GM21526 (cell line): ENCODE results near the gene ELOVL6.
"Not testable (repeated sequence)": the region's sequence is repeated elsewhere in the genome, so short reads cannot be mapped to it uniquely, and the experiment has no call there.

Experiments
- ATAC-seq: cut with Tn5 transposase; IDR thresholded peaks from one replicate; pipeline ENCODE4 v1.9.1; 2021; ENCODE audit warnings: moderate library complexity; ENCODE audit not compliant: unreplicated experiment, low FRiP score

The ELOVL6 gene

DNA sequence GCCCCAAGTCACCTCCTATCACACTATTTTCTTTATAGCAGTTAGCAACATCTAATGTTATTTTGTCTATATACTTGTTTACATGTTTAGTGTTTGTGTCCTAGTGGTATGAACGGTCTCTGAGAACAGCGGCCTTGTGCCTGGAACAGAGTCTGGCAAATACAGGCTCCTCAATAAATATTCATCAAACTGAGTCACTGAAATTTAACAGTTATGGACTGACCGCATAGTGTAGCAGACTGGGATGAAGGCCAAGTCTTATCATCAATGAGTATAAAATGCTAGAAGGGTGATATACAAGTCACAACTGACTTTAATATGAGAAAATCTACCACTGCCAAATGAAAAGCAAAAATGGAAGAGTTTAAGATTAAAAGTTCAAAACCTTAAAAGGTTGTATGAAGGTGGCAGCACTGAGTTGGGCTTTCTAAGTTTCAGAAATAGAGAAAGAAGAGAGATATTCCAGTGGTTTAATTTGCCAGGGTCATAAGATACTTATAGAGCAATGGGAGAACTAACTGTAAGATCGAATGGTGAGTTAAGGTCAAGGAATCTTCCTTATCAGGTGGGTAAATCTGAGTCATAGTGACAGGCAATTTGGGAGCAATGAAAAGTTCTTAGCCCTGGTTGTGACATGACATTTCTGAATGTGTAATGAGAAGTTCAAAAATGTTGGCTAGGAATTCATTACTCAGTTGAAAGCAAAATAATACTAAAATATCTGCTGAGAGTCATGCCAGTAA lies 34.9 kb downstream of the ELOVL6 start:
- ATAC-seq, result no peak

GRCh38 chr4:110160618-110161017 lies 37.8 kb downstream of the ELOVL6 start:
- no peak for ATAC-seq

DNA sequence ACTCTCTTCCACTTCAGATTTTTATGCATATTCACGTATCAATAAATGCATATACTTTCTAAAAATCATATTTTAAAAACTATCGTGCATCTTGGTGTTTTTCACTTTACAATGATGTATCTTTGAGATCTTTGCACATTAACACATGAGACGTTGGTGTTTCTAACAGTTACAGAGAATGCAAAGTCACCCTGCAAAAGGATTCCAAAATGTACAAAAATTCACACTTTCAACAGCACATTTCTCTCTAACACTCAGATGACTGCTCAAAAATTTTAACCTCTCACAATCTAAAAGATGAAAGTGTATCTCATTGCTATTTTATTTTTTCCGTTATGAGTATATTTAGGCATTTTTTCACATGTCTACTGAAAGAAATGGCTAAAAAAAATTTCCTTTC lies 38.9 kb downstream of the ELOVL6 start:
- ATAC-seq, result no peak

DNA sequence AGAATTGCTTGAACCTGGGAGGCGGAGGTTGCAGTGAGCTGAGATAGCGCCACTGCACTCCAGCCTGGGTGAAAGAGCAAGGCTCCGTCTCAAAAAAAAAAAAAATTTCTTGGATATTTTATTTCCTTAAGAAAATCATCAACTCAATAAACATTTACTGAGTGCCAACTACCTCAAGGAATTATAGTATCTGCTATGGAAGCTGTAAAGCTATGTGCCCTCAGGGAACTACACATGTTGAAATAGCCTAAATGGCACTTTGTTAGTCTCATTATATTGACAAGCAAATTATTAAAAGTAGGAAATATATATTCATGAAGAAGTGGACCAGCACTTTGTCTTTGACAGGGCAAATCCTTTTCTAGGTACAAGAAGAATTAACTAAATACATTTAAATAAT lies 40.8 kb downstream of the ELOVL6 start:
- no peak for ATAC-seq

- ATAC-seq, result not testable (repeated sequence)
Measured at GRCh38 chr4:110157166-110157565, 41.2 kb downstream of the ELOVL6 start.

DNA sequence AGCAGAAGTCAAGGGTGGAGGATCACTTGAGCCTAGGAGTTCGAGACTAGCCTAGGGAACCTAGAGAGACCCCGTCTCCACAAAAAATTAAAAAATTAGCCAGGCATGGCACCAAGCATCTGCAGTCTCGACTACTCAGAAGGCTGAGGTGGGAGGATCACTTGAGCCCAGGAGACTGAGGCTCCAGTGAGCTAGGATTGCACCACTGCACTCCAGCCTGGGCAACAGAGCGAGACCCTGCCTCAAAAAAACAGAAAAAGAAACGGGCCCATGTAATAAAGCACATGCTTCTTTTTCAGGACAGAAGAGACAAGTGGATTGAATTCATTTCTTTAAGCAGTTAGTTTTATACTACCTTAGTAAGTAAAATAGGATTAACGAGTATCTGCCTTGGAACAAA lies 42.0 kb downstream of the ELOVL6 start:
- no peak for ATAC-seq

DNA sequence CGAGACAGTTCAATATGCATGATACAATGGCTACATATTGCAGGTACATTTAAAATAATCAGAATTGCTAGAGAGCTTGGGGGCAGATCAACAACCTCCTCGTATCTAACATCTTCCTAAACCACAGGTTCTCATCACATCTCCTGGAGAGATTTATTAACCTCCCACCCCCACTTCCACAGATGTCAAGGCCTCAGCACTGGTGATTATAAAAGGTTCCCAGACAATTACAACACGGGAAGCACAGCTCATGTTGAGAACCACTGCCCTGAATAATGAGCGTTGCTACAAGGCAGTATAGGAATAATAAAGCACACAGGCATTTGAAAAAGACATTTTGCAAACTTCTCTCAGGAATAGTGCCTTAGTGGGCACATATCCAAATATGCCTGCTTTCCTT lies 42.8 kb downstream of the ELOVL6 start:
- no peak for ATAC-seq

GRCh38 chr4:110154582-110154981 lies 43.8 kb downstream of the ELOVL6 start:
- ATAC-seq, result no peak

- ATAC-seq, result no peak
Measured at GRCh38 chr4:110152386-110152785, 46.0 kb downstream of the ELOVL6 start.

DNA sequence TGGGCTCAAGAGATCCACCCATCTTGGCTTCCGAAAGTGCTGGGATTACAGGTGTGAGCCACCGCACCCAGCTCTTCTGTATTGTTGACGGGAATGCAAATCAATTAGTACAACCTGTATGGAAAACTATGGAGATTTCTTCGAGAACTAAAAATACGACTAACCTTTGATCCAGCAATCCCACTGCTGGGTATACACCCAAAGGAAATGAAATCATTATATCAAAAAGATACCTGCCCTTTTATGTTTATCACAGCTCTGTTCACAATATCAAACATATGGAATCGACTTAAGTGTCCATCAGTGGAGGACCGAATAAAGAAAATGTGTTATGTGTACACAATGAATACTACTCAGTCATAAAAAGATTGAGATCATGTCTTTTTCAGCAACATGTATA lies 49.3 kb downstream of the ELOVL6 start:
- ATAC-seq, result no peak

- no peak for ATAC-seq
Measured at GRCh38 chr4:110142461-110142860, 56.0 kb downstream of the ELOVL6 start.

DNA sequence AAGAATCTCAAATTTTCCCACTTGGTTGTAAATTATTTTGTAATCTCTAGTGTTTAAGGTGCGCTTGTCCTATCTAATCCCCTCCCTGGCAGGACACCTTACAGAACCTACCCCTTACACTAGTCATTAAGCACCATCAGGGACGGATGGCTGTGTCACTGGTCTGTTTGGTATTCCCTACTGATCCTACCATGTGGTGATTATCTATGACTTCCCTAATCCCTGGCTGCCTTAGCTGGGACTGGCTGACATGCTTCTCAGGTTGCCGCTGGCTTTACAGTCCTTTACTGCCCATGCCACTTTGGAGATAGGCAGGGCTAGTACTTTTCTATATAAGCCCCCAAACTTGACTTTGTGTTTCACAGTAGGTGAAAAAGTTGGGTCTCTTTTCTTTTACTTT lies 58.6 kb downstream of the ELOVL6 start:
- ATAC-seq, result no peak

GRCh38 chr4:110139111-110139510 lies 59.3 kb downstream of the ELOVL6 start:
- ATAC-seq, result no peak

DNA sequence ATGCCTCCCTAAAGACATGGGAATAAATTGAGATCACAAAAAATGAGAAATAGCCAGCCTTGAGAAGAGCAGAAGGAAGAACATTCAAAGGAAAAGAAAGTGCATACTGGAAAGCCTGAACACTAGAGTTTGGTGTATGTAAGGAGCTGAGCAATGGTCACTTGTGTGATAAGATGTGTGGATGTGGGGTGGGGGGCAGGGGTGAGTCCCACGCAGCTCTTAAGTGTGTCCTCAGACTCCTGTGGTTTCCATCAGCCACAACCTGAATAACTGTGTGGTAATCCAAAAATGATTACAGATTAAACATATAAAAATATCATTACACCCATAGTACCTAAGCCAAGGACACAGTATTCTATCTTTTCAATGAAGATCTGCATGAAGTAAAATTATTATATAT lies 59.9 kb downstream of the ELOVL6 start:
- no peak for ATAC-seq

- no peak for ATAC-seq
Measured at GRCh38 chr4:110137829-110138228, 60.6 kb downstream of the ELOVL6 start.

DNA sequence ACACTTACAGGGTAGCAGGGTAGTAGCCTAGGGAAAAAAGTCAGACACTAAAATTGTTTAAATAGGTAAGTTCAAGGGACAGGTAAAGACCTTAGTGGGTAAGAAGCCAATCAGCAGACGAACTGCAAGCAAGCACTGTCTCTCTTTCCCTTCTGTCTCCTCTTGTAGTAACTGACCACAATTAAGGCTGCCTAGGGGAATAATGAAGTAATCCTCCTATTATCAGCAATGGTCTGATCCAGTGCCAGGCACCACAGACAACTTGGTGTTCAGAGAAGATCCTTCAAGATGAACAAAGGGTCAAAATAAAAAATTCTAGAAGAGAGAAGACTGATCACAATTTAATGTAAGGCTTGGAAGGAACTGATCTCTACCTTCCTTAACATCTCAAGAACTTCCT lies 62.9 kb downstream of the ELOVL6 start:
- ATAC-seq, result no peak

DNA sequence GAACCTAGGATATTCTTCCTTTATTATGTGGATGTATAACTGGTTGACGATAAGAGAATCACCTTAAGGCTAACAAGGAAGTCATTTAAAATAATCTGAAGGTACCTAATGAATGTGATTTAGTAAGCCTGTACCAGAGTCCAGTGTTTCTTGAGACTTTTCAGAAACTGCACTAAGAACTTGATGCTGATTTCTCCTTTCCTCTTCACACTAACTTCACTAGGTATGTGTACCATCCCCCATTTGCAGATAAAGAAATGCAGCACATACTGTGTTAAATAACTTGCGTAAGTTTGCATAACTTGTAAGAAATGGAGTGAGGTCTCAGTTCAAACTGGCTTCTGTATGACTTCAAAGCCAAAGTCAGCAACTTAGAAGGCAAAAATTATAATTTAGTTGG lies 63.3 kb downstream of the ELOVL6 start:
- no peak for ATAC-seq

- no peak for ATAC-seq
Measured at GRCh38 chr4:110134269-110134869, 64.0 kb downstream of the ELOVL6 start.

DNA sequence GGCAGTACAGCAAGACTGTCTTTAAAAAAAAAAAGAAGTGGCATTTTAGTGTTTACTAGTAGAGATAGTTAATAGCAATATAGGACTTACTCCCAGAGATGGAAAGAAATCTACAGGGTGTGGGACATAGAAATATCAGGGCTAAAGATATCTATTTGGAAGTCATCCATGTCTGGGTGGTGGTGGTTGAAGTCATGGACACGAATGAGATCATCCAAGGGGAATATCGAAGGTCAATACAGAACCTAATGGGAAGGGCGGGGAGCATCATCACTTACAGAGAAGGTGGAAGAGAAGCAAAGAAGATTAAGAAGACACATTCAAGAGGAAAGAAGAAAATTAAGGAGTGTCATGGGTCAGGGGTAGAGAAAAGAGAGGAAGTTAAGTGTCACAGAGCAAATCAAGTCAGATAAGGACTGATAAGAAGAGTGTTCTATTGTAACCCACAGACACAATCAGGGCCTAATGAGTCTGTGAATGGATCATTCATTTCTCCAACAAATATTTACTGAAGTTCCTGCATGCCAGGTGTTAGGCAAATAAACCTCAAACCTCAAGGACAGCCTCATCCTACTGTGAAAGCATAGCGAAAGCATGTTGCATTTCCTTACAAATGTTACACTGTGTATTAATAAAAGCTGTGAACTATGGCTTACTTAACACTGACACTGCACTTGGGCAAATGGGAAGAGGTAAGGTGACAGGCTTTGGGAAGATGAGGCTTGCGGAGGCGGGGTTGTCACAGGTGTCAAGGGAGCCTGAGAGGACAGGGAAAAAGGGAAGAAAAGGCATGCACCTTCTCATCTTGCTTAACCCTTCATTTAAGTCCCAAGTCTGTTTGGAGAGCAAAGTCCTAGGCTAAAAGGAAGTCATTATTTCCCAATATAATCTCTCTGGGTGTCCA lies 65.3 kb downstream of the ELOVL6 start:
- ATAC-seq, result no peak

- no peak for ATAC-seq
Measured at GRCh38 chr4:110131916-110132315, 66.5 kb downstream of the ELOVL6 start.

DNA sequence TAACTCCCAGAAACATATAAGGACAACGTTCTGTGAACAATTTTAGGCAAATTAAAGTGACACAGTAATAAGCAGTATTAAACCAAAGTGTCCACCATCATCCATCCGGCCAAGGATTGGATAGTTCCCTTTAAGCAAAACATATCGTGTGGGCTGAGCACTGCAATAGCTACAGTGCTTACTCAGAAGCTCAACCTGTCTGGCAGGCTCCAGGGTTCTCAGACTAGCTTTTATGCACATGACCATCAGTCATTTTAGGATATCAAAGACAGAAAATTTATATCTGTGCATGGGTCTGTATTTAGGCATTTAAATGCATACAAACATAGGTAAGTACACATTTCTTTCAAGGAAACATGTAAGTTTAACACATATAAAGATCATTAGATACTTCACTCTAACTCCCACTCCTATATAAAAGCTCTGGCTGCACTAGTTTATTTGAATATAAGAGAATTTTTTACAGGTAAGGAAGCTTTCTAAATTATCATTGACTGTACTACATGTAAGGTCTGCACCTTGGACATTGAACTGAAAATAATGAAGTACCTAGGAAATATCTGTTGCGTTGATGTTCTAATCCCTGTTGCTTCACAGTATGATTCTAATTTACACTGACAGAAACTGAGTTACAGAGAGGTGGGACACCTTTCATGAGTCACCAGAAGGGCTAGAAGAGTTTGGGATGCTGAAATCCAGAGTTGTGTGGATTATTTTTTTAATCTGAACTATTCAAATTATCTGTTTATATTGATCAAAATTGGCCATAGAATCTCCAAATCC lies 67.6 kb downstream of the ELOVL6 start:
- ATAC-seq, result no peak
